ENCODE measurements around the gene SLC6A20.

Gene SLC6A20, protein sequence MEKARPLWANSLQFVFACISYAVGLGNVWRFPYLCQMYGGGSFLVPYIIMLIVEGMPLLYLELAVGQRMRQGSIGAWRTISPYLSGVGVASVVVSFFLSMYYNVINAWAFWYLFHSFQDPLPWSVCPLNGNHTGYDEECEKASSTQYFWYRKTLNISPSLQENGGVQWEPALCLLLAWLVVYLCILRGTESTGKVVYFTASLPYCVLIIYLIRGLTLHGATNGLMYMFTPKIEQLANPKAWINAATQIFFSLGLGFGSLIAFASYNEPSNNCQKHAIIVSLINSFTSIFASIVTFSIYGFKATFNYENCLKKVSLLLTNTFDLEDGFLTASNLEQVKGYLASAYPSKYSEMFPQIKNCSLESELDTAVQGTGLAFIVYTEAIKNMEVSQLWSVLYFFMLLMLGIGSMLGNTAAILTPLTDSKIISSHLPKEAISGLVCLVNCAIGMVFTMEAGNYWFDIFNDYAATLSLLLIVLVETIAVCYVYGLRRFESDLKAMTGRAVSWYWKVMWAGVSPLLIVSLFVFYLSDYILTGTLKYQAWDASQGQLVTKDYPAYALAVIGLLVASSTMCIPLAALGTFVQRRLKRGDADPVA

DNA sequence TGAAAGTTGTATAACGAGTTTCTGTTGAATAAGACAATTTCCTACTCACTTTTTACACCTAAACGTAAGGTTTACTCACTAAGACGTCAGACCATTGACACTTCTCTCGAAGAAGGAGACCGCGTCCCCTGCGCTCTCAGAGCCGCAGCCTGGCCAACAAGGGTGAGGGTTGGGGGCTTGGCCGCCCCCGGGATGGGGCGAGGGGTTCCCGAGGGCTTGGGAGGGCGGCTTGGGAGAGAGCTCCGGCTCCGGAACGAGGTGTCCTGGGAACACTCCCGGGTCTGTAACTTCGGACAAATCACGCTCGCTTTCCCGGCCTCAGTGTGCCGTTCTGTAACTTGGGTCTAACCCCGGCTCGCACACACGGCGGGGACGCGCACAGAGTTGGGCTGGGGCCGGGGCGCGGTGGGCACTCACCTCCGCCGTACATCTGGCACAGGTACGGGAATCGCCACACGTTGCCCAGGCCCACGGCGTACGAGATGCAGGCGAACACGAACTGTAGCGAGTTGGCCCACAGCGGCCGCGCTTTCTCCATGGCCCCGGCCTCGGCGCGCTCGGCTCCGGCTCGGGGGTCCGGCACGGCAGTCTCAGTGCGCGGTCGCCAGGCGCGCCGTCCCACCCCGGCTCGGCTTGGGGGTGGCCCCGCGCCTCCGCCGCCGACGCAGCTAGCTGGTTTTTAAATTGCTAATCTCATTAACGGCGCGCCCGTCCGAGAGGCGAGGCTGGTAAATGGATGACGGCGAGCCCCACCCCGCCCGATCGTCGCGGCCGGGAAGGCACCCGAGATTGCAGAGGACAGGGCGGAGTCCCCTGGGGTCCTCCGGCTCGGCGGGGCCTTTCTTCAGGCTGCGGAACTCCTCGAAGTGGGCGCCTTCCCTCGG is at the start of gene SLC6A20:
TSS of gene SLC6A20 (minus strand) at position 655 of the 884 bp plus-strand sequence. CDS start at position 538, 117 bp downstream.
- DNase-seq = no peak

DNA sequence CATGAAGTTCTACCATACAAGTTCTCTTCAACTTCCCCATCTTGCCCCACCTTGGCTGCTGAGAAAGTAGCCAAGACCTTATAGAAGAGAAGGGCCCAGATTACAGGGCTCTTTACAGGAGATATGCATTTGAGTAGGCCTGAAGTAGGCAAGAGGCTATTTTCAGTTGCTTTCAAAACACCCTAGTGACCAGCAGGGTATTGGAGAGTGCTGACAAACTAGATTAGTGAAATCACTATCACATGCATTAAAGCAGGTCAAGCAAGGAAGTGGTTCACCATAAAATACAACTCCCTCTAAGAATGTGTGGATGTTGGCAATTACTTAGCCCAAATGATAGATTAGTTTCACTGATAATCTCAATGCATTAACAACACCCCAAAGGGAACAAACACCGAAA is 48.3 kb upstream of the SLC6A20 start:
- no peak for DNase-seq

DNA sequence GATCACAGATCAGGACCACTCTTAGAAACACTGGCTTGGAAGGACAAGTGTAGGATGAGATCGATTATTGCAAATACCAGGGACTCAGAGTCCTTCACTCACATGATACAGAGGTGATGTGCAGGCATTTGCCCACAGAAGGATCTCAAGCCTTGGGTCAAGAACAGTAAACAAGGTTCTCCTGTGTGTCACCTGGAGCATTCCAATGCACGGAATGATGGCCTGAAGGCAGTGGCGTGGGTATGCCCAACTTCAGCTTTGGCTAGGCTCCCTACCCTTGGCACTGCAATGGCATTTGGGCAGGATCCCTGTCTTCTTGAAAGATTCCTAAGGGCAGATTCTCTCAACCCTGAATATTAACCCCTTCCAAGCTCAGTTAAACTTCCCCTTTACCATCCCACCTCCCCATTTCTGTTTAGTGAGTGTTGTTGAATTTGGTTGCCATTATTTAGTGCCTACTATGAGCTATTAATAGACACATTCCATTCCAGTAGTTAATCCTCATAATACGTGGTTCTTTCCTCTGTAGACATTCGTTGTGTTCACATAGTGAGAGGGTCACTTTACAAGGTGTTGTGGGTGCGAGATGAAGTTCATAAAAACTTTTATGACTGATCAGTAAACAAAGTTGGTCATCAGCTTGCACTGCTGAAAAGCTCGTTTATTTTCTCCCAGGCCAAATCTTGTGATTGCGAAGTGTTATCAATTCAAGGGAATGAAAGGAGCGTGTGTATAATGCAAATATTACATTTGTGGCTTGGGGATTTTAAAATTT is 46.7 kb upstream of the SLC6A20 start:
- no peak for DNase-seq

DNA sequence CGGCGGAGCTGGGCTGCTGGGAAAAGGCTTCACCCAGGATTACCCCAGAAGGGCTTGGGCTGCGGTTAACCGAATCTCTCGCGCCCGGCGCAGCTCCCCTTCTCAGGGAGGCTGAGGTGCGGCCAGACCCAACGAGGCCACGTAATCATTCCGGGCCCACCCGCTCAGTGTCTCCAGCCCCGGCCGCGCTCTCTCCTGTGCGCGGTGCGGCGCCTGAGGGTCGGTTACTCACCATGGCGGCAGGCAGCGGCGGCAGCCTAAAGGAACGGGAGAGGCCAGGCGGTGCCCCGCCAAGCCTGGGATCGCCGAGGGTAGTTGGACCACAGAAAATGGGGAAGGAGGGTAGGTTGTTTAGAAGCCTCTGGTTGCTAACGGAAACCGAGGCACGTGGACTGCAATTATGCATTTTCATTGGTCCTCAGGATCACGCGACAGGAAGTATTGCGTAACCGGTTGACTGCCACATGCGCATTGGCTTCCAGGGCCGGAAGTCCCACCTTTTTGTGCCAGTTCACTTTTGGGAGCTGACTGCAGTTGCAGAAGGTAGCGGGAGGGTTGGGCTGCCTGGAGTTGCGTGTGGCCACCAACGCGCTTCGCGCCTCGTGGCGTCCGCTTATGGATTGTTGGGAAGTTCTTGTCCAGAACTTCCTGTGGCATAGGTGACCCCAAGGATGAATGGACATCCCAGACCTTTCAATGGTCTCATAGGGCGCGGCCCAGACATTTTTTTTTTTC is 45.6 kb upstream of the SLC6A20 start, which contains the start of gene LZTFL1:
TSS of gene LZTFL1 (minus strand) at position 363 of the 735 bp plus-strand sequence. CDS start at position 235, 128 bp downstream.
- DNase-seq = peak; percentile 86

DNA sequence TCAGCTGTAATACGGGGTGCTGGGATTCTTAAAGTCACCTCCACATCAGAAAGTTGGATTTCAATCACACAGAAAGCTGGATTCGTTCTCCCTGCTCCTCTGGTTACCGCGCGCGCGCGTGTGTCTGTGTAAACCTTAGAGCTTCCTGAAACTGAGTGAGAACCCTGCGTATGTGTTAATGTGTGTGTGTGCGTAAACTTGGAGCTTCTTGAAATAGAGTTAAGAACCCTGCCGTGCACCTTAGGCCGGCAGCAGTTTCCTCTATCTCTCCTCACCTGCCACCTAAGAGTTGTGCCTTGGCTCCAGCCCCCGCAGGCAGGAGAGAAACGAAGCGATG is 45.1 kb upstream of the SLC6A20 start:
- no peak for DNase-seq

DNA sequence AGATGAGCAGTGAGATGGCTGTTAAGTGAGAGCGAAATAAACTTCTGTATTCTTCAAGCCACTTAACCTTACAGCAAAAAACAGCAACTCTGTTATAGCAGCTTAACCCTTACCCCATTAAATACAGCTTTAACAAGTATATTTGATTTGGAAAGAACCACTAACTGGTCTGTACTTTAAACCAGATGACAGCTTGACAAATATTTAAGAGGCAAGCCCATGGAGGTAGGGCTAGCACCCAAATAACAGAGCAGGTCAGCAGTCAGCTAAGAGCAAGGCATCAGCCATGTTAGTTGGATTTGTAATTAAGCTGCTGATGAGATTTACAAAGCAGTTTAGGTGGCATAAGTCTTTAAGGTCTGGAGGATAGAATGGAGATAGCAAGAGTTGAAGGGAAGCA is 42.1 kb upstream of the SLC6A20 start:
- DNase-seq = no peak

DNA sequence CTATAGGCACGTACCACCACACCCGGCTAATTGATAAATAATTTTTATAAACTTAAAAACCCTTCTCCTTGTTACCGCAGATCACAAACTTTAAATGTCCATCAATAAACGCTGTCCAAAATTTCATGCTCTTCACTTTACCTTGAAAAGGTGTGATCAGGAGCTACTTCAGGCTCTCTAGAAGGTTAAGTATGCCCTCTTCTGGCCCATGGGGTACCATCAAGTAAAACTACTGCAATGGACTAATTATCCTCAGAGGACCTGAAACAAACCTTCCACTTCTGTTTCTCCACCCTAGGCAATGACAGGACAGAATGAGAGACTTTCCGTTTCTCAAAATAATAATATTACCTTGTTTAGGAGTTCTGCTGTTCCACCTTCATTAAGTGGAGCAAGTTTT is 36.4 kb upstream of the SLC6A20 start:
- DNase-seq = no peak

DNA sequence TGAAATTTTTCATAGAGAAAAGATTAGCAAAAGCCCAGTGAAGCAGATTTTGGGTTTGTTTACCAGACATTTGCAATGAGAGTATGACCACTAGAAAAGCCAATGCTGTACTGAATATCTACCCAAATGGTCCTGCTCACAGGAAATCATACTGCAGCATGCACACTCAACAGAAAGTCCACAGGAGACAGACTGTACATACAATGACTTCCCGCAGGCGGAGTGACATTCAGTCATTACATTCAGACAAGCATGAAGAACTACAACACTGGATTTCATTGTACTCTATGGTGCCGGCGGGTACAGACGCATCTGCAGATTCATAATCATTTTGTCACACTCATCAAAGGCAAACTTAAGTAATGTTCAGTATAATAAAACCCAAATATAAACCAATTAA is 33.8 kb upstream of the SLC6A20 start:
- DNase-seq = no peak

DNA sequence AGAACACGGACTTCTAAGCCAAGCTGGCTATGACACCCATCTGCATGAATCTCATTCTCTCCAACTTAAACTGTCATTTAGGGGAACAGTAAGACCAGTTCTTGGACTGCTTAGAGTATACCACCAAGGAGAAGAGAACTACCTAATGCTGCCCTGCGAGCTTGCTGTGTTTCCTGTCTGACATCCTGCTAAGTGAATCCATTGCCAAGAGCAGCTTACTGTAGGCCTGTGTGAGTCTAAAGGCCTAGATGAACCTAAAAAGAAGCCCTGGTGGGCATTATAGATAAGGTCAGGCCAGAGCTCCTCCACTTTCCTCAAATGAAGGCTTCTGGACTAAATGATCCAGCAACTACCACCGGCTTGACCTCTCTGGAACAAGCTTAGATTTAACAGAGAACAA is 30.6 kb upstream of the SLC6A20 start:
- no peak for DNase-seq

DNA sequence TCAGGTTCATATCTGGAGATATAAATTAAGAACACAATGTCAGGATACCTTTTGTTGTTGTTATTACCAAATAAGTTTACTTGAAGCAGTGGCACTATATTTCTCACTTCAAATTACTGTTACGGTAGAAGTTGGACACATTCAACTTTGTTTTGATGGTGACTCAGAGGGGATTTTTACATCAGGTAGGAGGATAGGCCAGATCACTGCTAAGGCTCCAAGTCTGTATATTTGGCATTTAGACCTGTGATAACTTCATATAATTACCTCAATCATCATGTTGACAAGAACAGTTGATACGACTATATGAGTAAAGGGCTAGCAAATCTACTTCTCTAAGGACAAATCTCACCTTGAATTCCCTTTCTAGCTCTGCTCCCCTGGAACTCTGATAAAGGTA is 30.0 kb upstream of the SLC6A20 start:
- DNase-seq = no peak

DNA sequence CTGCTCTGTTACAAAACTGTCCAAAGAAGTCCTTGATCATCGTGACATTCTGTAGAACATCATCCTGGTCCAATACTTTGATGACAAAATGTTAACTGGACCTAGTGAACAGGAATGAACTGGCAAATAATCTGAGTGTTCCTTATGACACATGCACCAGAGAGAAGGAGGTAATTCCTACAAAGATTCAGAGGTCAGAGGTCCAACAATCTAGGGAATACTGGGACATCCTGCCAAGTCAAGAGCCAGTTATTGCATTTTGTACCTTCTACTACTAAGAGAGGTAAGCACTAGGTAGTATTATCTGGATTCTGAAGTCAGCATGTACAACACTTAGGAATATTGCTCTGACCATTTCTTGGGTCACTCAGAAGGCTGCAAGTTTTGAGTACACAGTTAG is 24.8 kb upstream of the SLC6A20 start:
- no peak for DNase-seq

DNA sequence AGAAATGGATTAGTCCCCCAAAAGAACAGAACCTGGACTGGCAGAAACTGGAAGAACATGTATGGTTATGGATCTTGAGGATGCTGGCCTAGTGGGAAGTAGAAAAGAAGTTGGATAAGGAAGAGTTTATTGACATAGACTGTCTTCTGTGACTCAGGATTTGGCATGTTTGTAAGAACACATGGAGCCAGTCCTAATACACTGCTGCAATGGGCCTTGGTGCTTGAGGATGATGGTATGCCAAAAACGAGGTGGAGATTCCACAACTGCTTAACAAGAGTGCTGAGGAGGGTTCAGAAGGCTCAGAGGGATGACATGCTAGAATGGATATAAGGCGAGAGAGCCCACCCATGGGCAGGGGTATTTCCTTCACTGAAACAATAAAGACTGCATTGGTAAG is 23.2 kb upstream of the SLC6A20 start:
- DNase-seq = no peak

DNA sequence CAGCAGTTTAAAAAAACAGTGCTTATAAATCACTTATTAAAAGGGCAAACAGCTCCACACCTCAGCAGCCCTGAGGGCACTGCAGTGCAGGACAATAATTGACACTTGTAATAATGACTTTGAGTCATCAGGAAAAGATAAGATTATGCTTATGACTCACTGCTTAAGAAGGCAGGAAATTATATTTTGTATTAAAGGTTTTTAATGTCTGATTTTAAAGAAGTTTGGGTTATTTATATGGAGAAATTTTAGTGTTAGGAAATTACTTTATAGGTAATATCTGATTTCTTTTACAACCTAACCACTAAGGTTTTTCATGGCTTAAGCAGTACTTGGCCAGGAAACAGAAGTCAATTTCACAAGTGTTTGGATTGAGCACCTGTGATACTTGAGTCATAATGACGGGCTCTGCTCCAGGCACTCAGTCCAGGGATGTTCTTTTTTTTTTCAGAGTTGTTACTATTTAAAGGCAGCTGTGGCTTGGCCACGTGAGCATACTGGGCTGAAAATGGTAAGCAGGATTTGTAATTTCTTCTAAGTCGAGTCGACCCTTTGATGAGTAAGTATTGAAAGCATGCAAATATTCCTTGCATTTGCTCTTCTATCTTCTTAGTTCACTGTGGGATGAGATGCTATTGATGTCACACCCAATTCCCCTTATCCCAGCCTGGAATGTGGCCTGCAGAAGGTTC is 21.6 kb upstream of the SLC6A20 start:
- DNase-seq = no peak

DNA sequence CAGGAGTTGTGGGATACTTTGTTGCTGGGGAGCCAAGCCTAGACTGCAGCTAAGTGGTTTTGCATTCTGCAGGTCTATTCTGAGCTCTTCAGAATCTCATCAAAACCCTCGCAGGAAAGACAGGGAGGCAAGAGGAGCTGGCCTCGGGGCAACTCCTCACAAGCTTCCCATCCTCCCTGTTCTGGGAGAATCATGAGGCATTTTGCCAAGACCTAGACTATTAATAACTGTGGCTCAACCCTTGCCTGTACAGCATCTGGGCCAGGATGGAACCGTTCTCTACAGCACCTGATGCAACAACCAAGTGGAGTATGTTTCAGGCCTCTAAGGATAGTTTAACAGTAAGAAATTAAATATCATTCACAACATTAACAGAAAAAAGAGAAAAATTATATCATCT is 20.2 kb upstream of the SLC6A20 start:
- DNase-seq = no peak

DNA sequence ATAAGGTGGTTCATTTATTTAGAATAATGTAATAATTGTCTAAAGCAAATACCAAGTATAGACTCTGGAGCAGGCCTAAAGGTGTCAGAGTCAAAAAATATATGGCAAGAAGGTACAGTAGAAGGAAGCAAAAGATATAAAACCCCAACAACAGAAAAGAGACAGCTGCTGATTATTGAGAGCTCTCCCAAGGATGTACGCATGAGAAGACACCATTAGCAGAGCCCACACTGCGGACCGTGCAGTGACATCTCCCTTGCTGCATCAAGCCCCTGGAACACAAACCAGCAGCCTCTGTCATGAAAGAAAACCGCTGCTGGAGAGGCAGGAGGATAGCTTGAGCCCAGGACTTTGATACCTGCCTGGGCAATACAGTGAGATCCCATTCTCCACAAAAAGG is 18.0 kb upstream of the SLC6A20 start:
- no peak for DNase-seq

DNA sequence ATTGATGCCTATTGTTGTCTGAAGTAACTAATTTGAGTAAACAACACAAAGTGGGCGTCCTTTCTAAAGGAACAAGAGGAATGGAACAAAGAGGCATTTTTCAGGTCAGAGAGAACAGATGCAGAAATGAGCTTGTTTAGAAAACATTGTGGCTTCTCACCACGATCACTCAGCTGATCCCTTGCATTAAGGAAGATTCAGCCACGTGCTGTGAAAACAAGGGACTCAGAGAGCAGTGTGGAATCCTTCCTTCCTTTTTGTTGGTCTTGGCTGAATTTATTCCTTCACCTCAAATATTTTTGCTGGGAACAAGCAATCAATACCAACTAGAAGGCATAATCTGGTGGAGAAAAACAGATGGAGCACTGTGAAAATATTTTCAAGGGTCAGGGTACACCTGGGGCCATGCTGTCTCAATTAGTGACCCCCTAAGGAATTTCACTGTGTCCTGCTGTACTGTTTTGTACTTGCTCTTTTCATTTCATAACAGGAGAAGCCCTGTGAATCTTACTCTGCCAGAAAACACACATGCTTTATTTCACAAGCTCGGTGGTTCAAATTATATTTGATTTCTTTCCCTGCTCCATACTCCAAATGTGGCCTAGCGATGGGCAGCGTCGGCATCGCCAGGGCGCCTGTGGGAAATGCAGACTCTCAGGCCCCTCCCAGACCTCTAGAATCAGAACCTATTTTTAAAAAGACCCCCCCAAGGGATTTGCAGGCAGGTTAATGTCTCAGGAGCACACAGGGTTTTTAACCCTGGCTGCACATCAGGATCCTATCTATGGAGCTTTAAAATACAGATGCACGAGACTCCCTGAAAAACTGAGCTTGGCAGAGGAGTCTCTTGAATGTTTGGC is 11.6 kb upstream of the SLC6A20 start:
- DNase-seq = no peak

DNA sequence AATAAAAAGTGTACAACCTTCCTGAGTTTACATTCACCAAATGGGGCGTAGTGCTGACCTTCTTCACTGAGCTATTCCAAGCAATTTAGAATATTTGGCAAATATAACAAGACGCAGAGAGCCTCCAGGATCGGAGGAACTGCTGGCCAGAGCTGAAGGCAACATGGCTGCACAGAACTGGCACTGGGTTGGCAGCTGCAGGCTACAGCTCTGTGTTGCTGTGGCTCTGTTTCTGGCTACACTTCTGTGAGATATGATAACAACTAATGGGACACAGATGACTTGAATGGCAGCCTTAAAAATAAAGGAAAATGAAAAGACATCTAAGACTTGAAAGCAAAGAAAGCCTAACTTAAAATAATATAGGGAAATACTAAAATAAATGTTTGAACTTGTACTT is 10.8 kb upstream of the SLC6A20 start:
- no peak for DNase-seq

DNA sequence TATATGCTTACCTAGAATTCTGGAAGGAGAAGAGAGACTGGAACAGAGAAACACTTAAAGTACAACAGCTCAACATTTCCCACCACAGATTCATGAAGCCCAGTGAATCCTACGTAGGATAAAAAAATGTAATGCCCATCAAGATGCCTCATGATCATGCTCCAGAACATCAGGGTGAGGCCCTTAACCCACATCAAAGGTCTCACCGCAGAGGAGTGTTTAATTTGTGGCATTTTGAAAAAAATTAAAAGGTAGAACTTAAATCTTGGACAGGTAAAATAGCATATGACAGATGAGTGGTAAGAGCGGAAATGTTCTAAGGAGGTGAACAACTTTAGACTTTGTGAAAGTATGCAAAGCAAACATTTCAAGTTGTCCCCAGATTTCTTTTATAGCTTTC is 9.7 kb upstream of the SLC6A20 start:
- DNase-seq = no peak

DNA sequence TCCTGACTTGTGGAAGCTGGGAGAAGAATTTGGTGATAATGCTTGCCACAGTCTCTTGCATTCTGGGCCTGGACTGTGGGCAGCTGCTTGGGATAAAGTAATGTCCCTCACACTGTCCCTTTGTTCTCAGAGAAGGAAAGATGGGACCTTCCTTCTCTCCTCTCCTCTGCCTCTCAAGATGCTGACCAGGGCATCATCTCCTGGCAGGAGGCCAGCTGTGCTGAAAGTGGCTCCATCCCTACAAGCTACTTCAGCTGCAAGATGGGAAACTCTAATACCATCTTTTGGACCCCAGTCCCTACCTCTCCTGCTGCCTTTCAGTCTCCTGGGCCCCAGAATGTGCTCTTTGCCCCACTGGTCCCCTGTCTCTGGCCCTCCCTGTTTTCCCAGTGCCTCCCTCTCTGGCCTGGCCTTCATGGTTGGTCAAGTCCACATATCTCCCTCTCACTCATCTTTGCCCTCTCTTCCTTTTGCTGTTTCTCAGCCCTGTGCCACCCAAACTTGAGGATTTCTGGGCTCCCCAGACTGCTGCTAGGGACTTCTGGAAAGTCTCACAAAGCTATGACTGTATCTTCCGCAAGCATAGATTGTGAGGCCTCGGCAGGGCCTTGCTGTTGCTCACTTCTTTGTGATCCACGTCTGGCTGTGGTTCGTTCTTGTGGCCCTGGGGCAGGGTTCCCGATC is 7.1 kb upstream of the SLC6A20 start:
- no peak for DNase-seq

DNA sequence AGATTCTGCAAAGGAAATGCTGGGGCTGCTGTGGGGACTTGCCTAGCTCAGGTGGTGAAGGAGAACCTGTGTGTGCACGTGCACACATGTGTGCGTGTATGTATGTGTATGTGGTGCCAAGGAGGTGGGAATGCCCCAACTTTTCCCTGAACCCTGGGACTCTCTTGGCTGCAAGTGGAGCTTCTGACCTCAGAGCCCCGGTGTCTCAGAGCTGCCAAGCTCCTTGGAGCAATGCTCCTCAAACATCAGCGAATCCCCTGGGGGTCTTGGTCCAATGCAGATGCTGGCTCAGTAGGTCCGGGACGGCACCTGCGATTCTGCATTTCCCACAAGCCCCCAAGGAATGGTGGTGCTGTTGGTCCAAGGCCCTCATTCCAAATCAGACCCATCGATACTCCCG is 5.8 kb upstream of the SLC6A20 start:
- no peak for DNase-seq

All from GOT3 (cell line).